Smooth muscle cell (in vitro differentiated cells): ENCODE data around the gene BTG1. TPM values are rescaled to one million over a fixed set of nuclear protein-coding genes. Genes with fewer than 3 reads are reported as not detected.

Experiments
- DNase-seq: peaks from one replicate; lab custom pipeline; 2025; ENCODE audit not compliant: unreplicated experiment; lab: John Stamatoyannopoulos, UW
- H2AFZ ChIP-seq: fragments of 200-600 bp; sonication (generic); 2 replicates; pipeline ENCODE4 v1.6.0; 2016; ENCODE audit warnings: antibody characterized with exemption, low read depth, mild to moderate bottlenecking
- H3F3A ChIP-seq: fragments of 200-600 bp; sonication (generic); 2 replicates; pipeline ENCODE4 v1.6.0; 2017; ENCODE audit warnings: antibody characterized with exemption, low read depth
- H3K27ac ChIP-seq: fragments of 200-600 bp; sonication (generic); 2 replicates; pipeline ENCODE4 v1.5.1; 2016; ENCODE audit warnings: low read depth, mild to moderate bottlenecking
- H3K27me3 ChIP-seq: fragments of 200-600 bp; sonication (generic); 2 replicates; pipeline ENCODE4 v1.6.1; 2016; ENCODE audit warnings: low read depth, mild to moderate bottlenecking
- H3K36me3 ChIP-seq: fragments of 200-600 bp; sonication (generic); 2 replicates; pipeline ENCODE4 v1.5.1; 2016; ENCODE audit warnings: low read depth
- H3K4me1 ChIP-seq: fragments of 200-600 bp; sonication (generic); 2 replicates; pipeline ENCODE4 v1.5.1; 2016; ENCODE audit warnings: low read depth
- H3K4me2 ChIP-seq: fragments of 200-600 bp; sonication (generic); 2 replicates; pipeline ENCODE4 v1.6.0; 2016; ENCODE audit warnings: mild to moderate bottlenecking
- H3K4me3 ChIP-seq: fragments of 200-600 bp; sonication (generic); 2 replicates; pipeline ENCODE4 v1.5.1; 2016; ENCODE audit warnings: mild to moderate bottlenecking
- H3K79me2 ChIP-seq: fragments of 200-600 bp; sonication (generic); 2 replicates; pipeline ENCODE4 v1.6.0; 2016; ENCODE audit warnings: low read depth, mild to moderate bottlenecking
- H3K9ac ChIP-seq: fragments of 200-600 bp; sonication (generic); 2 replicates; pipeline ENCODE4 v1.6.0; 2016; ENCODE audit warnings: low read depth
- H3K9me3 ChIP-seq: fragments of 200-600 bp; sonication (generic); replicated peaks from 2 replicates; pipeline ENCODE4 v1.5.1; 2016; ENCODE audit warnings: low read depth
- H4K20me1 ChIP-seq: fragments of 200-600 bp; sonication (generic); 2 replicates; pipeline ENCODE4 v1.6.0; 2016; ENCODE audit warnings: low read depth
- CTCF ChIP-seq: fragments of 200-600 bp; sonication (generic); IDR thresholded peaks from 2 replicates; pipeline ENCODE4 v1.5.1; 2017; ENCODE audit warnings: borderline replicate concordance, mild to moderate bottlenecking, antibody characterized with exemption; ENCODE audit not compliant: insufficient read depth, poor library complexity, severe bottlenecking
- WGBS: methylation state at CpG from one replicate; pipeline ENCODE4 v1.1.7; 2016; ENCODE audit warnings: low lambda C conversion rate; 5-methylcytosine and 5-hydroxymethylcytosine counted together
- polyA plus RNA-seq: library from polyadenylated mRNA; unstranded; fragments of >200 nt; fragmentation: Nextera tagmentation; extraction: Ambion mirVana; gene quantifications from 2 replicates; pipeline ENCODE4 v1.2.1, GENCODE V29; 2016
- total RNA-seq: library from RNA; depleted of rRNA; stranded (reverse); fragments of >200 nt; gene quantifications from 2 replicates; pipeline ENCODE4 v1.2.3, GENCODE V29; 2014

The BTG1 gene
- total and polyA plus RNA-seq, 2 experiments from 2014 or later, result 42.1 to 70.4 TPM

- Histone ChIP-seq H3K4me3 (peak overlapping the region; percentile 92), H2AFZ (no peak overlapping the region), H3F3A (peaks cover 35% of the 10 kb centered on the region), H3K27me3 (no peaks in the 10 kb centered on the region), H3K27ac (peak overlapping the region; percentile 91), H3K36me3 (no peaks in the 10 kb centered on the region), H4K20me1 (peaks cover 94% of the 10 kb centered on the region), H3K79me2 (peaks cover 92% of the 10 kb centered on the region), H3K4me1 (peaks cover 74% of the 10 kb centered on the region), H3K9me3 (no peaks in the 10 kb centered on the region), H3K9ac (no peak overlapping the region), H3K4me2 (peak overlapping the region; percentile 89)
- no peak for TF ChIP-seq CTCF
- no peak for DNase-seq
- WGBS, result 66% methylated on average over 2 of the region's 2 CpGs
Observed at GRCh38 chr12:92139634-92140150, 6.0 kb downstream of the BTG1 start.

GRCh38 chr12:92138626-92139025 lies 7.0 kb downstream of the BTG1 start:
- Histone ChIP-seq H2AFZ (no peak overlapping the region), H3K27ac (peak overlapping the region; percentile 91), H3K4me1 (peaks cover 80% of the 10 kb centered on the region), H3K4me2 (peak overlapping the region; percentile 89), H3K27me3 (no peaks in the 10 kb centered on the region), H3K9ac (no peak overlapping the region), H3K4me3 (peak overlapping the region; percentile 92), H3F3A (peaks cover 25% of the 10 kb centered on the region), H3K36me3 (no peaks in the 10 kb centered on the region), H3K79me2 (peaks cover 91% of the 10 kb centered on the region), H3K9me3 (no peaks in the 10 kb centered on the region), H4K20me1 (peaks cover 94% of the 10 kb centered on the region)
- TF ChIP-seq CTCF, result no peak
- DNase-seq, result no peak

- Histone ChIP-seq H3K27ac (peak overlapping the region; percentile 91), H4K20me1 (peaks cover 94% of the 10 kb centered on the region), H3K4me3 (peak overlapping the region; percentile 92), H3K4me1 (peaks cover 80% of the 10 kb centered on the region), H3F3A (peaks cover 20% of the 10 kb centered on the region), H3K4me2 (peak overlapping the region; percentile 89), H3K9me3 (no peaks in the 10 kb centered on the region), H3K27me3 (no peaks in the 10 kb centered on the region), H3K79me2 (peaks cover 91% of the 10 kb centered on the region), H2AFZ (no peak overlapping the region), H3K9ac (peak overlapping the region; percentile 45), H3K36me3 (no peaks in the 10 kb centered on the region)
- no peak for TF ChIP-seq CTCF
- no peak for DNase-seq
- 93% methylated on average over 1 of the region's 1 CpG for WGBS
Observed at GRCh38 chr12:92138144-92138543, 7.5 kb downstream of the BTG1 start.

GRCh38 chr12:92136965-92137721 lies 8.5 kb downstream of the BTG1 start:
- no peak overlapping the region for H2AFZ ChIP-seq
- no peaks in the 10 kb centered on the region for H3K36me3 ChIP-seq
- H3K9ac ChIP-seq, result peak overlapping the region; percentile 45
- H3K4me3 ChIP-seq, result peak overlapping the region; percentile 92
- peak overlapping the region; percentile 91 for H3K27ac ChIP-seq
- H3K27me3 ChIP-seq, result no peaks in the 10 kb centered on the region
- peaks cover 70% of the 10 kb centered on the region for H3K4me1 ChIP-seq
- peaks cover 90% of the 10 kb centered on the region for H3K79me2 ChIP-seq
- no peak for DNase-seq
- no peaks in the 10 kb centered on the region for H3K9me3 ChIP-seq
- peaks cover 94% of the 10 kb centered on the region for H4K20me1 ChIP-seq
- no peak for TF ChIP-seq CTCF
- 39% methylated on average over 3 of the region's 3 CpGs for WGBS
- peaks cover 19% of the 10 kb centered on the region for H3F3A ChIP-seq
- H3K4me2 ChIP-seq, result peak overlapping the region; percentile 89
